DND-41 (cell line): ENCODE measurements around the gene FYB1.
A peak's percentile ranks its signal among the peaks of the same experiment; 100 is the strongest.

Source experiments
- ATAC-seq: fragments of 200-7000 bp; cut with Tn5 transposase; 3 replicates; pipeline ENCODE4 v1.9.1; 2021; ENCODE audit warnings: low read depth; ENCODE audit not compliant: insufficient read depth
- DNase-seq: peaks from one replicate; pipeline ENCODE4 v3.0.0-alpha.2; 2020
- H2AFZ ChIP-seq: 2 replicates; pipeline ENCODE4 v1.6.0; 2012; ENCODE audit warnings: low read depth, low read length
- H3K27ac ChIP-seq: 2 replicates; pipeline ENCODE4 v1.5.1; 2012; ENCODE audit warnings: low read length, inconsistent platforms
- H3K27me3 ChIP-seq: fragments of 200-600 bp; sonication (generic); 2 replicates; pipeline ENCODE4 v1.6.0; 2012; ENCODE audit warnings: low read length, mild to moderate bottlenecking, inconsistent platforms; ENCODE audit not compliant: insufficient read depth, poor library complexity
- H3K36me3 ChIP-seq: 2 replicates; pipeline ENCODE4 v1.5.1; 2012; ENCODE audit warnings: low read length, inconsistent platforms; ENCODE audit not compliant: insufficient read depth
- H3K4me1 ChIP-seq: 2 replicates; pipeline ENCODE4 v1.5.1; 2012; ENCODE audit warnings: mild to moderate bottlenecking, low read length; ENCODE audit not compliant: insufficient read depth
- H3K4me2 ChIP-seq: 2 replicates; pipeline ENCODE4 v1.6.0; 2012; ENCODE audit warnings: mild to moderate bottlenecking, moderate library complexity, low read length, inconsistent platforms; ENCODE audit not compliant: insufficient read depth
- H3K4me3 ChIP-seq, 2 experiments: fragments of 200-600 bp in 1 of 2; shearing (Covaris generic) in 1 of 2; 2 replicates each; pipeline ENCODE4 v1.5.1; 2012 to 2016; ENCODE audit warnings: inconsistent platforms in 2 of 2, low read length in 2 of 2, mild to moderate bottlenecking in 2 of 2, low read depth in 1 of 2, moderate library complexity in 1 of 2
- H3K79me2 ChIP-seq: 2 replicates; pipeline ENCODE4 v1.6.0; 2012; ENCODE audit warnings: low read length, inconsistent platforms; ENCODE audit not compliant: insufficient read depth
- H3K9ac ChIP-seq: 2 replicates; pipeline ENCODE4 v1.6.0; 2012; ENCODE audit warnings: low read depth, mild to moderate bottlenecking, inconsistent platforms, low read length, moderate library complexity
- H3K9me3 ChIP-seq: 2 replicates; pipeline ENCODE4 v1.5.1; 2012; ENCODE audit warnings: low read length, moderate library complexity, mild to moderate bottlenecking, inconsistent platforms; ENCODE audit not compliant: insufficient read depth, severe bottlenecking
- H4K20me1 ChIP-seq: 2 replicates; pipeline ENCODE4 v1.6.0; 2012; ENCODE audit warnings: low read length; ENCODE audit not compliant: insufficient read depth
- EZH2 ChIP-seq: IDR thresholded peaks from 3 replicates; pipeline ENCODE4 v1.6.1; 2012; ENCODE audit warnings: borderline replicate concordance, low read depth, mild to moderate bottlenecking, moderate library complexity, low read length, inconsistent platforms; ENCODE audit not compliant: severe bottlenecking
- TF ChIP-seq, protein P1 (sequence below): IDR thresholded peaks from 2 replicates; pipeline ENCODE4 v1.5.1; 2012; ENCODE audit warnings: borderline replicate concordance, low read length, moderate library complexity, mild to moderate bottlenecking; ENCODE audit not compliant: poor library complexity, severe bottlenecking; ENCODE audit errors: extremely low read depth

FYB1 gene

GRCh38 chr5:39100851-39101396, 118.4 kb downstream of the FYB1 start:
- H3K36me3 ChIP-seq = no peaks in the 10 kb centered on the region
- no peak overlapping the region for H3K9ac ChIP-seq
- no peaks in the 10 kb centered on the region for H3K27me3 ChIP-seq
- H3K4me1 ChIP-seq = peaks cover 13% of the 10 kb centered on the region
- DNase-seq (no peak), ATAC-seq (peak; percentile 66)
- H4K20me1 ChIP-seq = no peaks in the 10 kb centered on the region
- peak overlapping the region; percentile 56 for H2AFZ ChIP-seq
- TF ChIP-seq EZH2 = no peak
- TF ChIP-seq, protein P1, sequence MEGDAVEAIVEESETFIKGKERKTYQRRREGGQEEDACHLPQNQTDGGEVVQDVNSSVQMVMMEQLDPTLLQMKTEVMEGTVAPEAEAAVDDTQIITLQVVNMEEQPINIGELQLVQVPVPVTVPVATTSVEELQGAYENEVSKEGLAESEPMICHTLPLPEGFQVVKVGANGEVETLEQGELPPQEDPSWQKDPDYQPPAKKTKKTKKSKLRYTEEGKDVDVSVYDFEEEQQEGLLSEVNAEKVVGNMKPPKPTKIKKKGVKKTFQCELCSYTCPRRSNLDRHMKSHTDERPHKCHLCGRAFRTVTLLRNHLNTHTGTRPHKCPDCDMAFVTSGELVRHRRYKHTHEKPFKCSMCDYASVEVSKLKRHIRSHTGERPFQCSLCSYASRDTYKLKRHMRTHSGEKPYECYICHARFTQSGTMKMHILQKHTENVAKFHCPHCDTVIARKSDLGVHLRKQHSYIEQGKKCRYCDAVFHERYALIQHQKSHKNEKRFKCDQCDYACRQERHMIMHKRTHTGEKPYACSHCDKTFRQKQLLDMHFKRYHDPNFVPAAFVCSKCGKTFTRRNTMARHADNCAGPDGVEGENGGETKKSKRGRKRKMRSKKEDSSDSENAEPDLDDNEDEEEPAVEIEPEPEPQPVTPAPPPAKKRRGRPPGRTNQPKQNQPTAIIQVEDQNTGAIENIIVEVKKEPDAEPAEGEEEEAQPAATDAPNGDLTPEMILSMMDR = no peak
- H3K9me3 ChIP-seq = no peaks in the 10 kb centered on the region
- no peaks in the 10 kb centered on the region for H3K79me2 ChIP-seq
- no peak overlapping the region for H3K4me3 ChIP-seq
- H3K27ac ChIP-seq = 0 out of 2 replicates have a peak overlapping the region, but pooled peaks have one; percentile 50
- no peak overlapping the region for H3K4me2 ChIP-seq

DNA sequence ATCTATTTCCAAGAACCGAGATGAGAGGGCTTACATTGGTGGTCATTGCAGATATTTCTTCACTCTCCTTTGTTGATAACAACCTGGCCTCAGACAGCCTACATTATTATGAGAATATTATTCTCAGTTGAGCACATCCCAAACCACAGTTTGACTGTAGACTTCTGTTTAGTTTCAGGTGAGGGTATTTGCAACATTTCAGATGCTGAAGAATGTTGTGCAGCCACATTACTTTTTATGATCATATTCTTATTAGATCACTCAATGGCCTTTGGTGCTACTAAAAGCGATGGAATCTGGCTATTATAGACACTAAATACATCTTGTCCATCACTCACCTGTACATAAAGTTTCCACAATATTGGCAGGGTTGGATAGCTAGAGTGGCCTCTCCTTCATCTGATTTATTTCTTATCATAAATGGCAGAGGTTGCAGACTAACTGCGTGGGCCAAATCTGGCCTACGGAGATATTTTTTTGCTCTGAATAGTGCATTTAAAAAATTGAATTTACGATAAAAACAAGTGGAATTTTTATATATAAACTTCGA, 119.0 kb downstream of the FYB1 start:
- Histone ChIP-seq H3K27me3 (no peaks in the 10 kb centered on the region), H3K79me2 (no peaks in the 10 kb centered on the region), H3K9ac (no peak overlapping the region), H4K20me1 (no peaks in the 10 kb centered on the region), H3K4me1 (peaks cover 13% of the 10 kb centered on the region), H3K27ac (no peak overlapping the region), H3K9me3 (no peaks in the 10 kb centered on the region), H3K4me2 (no peak overlapping the region), H3K36me3 (no peaks in the 10 kb centered on the region), H3K4me3 (no peak overlapping the region), H2AFZ (peak overlapping the region; percentile 56; the same call in 1 of the 2 replicates)
- no peak for TF ChIP-seq EZH2
- TF ChIP-seq, protein P1 = no peak
- ATAC-seq (no peak), DNase-seq (no peak)

DNA sequence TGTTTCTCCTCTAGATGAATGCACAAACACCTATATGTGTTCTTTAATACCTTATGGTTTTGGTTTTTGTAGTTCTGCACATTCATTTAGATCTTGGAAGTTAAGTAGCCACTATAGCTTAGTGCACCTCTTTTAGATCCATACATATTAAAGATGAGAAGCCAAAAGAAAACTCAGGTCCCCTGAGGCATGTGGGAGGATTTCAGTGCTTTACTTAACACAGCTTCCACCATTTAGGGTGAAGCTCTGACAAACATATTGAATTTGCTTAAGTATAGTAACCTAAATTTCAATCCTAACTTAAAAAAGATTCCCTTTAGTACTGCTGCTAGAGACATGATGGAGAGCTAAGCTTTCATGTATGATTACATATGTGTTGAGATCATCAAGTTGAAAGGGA, 119.5 kb downstream of the FYB1 start:
- Histone ChIP-seq H3K79me2 (no peaks in the 10 kb centered on the region), H3K27ac (no peak overlapping the region), H3K36me3 (no peaks in the 10 kb centered on the region), H3K9ac (no peak overlapping the region), H3K27me3 (no peaks in the 10 kb centered on the region), H2AFZ (no peak overlapping the region), H3K4me2 (no peak overlapping the region), H3K9me3 (no peaks in the 10 kb centered on the region), H4K20me1 (no peaks in the 10 kb centered on the region), H3K4me1 (peaks cover 13% of the 10 kb centered on the region), H3K4me3 (no peak overlapping the region)
- no peak for ATAC-seq
- no peak for TF ChIP-seq EZH2
- TF ChIP-seq, protein P1 = no peak
- no peak for DNase-seq

- no peak for DNase-seq
- no peaks in the 10 kb centered on the region for H4K20me1 ChIP-seq
- H3K79me2 ChIP-seq = no peaks in the 10 kb centered on the region
- H2AFZ ChIP-seq = no peak overlapping the region
- no peak overlapping the region for H3K27ac ChIP-seq
- H3K4me3 ChIP-seq = no peak overlapping the region
- no peak for ATAC-seq
- no peak for TF ChIP-seq EZH2
- TF ChIP-seq, protein P1 = no peak
- H3K9ac ChIP-seq = no peak overlapping the region
- H3K9me3 ChIP-seq = no peaks in the 10 kb centered on the region
- H3K4me1 ChIP-seq = no peaks in the 10 kb centered on the region
- no peaks in the 10 kb centered on the region for H3K36me3 ChIP-seq
- H3K4me2 ChIP-seq = no peak overlapping the region
- no peaks in the 10 kb centered on the region for H3K27me3 ChIP-seq
These were observed 126.0 kb downstream of the FYB1 start for GRCh38 chr5:39093352-39093751.
